HS-5 (cell line): ENCODE data around the gene SQOR.

Source experiments
- DNase-seq: peaks from one replicate; pipeline ENCODE4 v3.0.0-alpha.2; 2012; ENCODE audit warnings: low read depth

The SQOR gene

DNA sequence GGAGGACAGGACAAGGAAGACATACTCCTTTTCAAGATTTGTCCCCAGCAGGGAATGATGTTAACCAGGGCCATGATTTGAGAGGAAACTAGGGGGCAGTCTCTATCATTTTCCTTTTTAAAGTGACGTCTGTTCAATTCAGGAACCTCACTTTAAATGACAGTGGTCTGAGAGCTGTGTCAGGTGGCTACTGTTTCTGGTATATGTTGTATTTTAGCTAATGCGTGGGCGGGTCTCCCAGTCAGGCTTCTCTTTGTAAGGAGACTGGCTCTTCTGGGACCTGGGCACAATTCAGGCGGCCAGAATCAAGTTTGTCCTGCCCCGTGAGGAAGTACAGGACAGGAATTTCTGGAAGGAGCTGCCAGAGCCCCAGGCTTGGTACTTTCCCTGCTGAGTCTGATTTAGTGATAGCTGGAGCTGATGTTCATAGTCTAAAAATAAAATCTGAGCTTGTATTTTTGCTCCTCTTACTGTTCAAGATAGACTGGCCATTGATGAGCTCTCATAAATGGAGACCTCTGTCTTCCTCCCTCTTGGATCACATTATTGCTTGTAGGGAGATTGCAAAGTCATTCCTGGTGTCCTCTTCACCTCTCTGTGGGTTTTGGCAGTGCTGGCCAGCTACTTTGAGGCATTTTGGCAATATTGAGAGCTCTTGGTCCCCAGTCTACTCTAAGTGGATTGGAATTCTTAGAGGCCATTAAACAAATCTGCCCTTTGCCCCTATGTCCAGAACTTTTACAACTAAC, 25.6 kb downstream of the SQOR start:
- DNase-seq, result no peak

DNA sequence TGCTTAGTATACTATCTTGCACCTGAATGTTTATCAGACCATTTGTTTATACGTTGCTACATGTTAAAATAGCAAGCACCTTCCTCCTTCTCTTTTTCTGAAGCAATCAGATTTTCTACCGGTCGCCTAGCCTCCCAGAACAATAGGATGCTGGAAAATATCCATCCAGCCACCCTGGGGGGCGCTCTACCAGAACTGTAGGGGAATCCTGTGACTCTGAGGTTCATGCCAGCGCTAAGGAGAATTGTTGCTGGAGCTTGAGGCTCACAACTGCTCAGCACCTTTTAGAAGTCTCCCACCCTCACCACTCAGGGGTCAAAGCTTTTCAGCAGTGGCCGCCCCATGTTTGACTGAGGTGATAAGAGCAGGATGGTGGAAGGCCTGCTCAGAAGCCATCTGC, 27.5 kb downstream of the SQOR start:
- DNase-seq, result no peak

- DNase-seq, result no peak
Observed at GRCh38 chr15:45664451-45664850, 29.6 kb downstream of the SQOR start.

DNA sequence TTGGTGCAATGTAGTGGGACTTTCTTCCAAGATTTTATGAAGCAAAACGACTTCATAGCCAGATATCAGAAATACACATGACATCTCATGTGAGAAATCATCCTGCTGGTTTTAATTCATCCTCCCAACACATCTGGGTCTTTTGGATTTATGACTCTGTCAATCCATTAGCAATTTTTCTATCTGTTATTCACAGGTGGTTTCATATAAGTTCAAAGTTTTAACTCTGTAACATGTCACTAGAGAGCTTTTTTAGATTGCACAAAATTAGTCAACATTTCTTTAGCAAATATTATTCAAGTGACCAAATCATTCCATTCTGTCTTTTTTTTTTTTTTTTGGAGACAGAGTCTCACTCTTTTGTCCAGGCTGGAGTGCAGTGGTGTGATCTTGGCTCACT, 30.4 kb downstream of the SQOR start:
- no peak for DNase-seq

DNA sequence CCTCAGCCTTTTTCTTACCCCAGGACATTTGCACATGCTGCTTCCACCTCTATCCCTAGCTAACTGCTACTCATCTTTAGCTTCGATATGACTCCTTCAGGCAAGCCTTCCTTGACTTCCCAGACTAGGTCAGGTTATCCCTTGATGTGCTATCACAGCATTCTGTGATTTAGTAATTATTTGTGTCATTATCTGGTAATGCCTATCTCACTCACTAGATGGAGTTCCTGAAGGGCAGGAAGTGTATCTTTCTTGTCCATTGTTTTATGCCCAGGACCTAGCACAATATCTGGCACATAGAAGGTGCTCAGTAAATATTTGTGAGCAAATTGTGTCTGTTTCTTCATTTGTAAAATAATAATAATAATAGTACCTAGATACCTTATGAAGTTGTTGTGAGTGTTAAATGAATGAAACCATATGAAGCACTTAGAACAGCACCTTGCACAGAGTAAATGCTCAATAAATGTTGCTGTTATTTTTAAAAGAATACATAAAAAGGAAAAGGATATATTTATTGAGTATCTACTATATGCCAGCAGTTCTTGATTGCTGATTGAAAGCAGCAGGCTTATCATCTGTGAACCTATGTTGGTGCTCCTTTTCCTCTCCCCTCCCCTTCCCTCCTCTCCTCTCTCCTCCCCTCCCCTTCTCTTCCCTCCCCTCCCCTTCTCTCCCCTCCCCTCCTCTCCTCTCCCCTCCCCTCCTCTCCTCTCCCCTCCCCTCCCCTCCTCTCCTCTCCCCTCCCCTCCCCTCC, 31.5 kb downstream of the SQOR start:
- no peak for DNase-seq

DNA sequence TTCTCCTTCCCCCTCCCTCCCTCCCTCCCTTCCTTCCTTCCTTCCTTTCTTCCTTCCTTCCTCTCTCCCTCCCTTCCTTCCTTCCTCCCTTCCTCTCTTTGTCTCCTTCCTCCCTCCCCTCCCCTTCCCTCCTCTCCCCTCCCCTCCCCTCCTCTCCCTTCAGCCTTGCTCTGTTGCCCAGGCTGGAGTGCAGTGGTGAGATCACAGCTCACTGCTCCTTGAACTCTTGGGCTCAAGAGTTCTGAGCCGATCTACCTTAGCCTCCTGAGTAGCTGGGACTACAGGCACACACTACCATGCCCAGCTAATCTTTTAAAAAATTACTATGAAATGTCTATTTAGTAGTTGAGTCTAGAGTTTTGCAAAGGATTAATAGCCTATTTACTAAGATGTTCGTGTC, 32.2 kb downstream of the SQOR start:
- no peak for DNase-seq

DNA sequence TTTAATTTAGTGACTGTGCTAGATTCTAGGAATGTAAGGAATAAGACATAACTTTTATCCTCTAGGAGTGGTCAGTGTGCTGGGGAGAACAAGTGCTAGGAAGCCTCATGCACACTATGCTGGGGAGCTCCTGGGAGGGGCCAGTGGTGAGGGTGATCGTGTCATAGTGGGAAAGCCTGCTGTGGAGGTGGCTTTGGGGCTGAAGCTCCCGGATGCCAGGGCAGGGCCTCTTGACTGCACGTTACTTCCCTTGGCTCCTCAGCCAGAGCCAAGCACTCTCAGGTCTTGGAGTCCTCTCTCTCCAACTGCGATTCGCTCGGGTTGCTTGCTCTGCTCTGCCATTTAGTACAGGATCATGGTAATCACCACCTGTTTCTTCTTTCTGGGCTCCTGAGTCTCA, 33.6 kb downstream of the SQOR start:
- DNase-seq, result no peak

- no peak for DNase-seq
Observed at GRCh38 chr15:45669422-45669821, 34.6 kb downstream of the SQOR start.

GRCh38 chr15:45670091-45670490, 35.3 kb downstream of the SQOR start:
- DNase-seq, result no peak

DNA sequence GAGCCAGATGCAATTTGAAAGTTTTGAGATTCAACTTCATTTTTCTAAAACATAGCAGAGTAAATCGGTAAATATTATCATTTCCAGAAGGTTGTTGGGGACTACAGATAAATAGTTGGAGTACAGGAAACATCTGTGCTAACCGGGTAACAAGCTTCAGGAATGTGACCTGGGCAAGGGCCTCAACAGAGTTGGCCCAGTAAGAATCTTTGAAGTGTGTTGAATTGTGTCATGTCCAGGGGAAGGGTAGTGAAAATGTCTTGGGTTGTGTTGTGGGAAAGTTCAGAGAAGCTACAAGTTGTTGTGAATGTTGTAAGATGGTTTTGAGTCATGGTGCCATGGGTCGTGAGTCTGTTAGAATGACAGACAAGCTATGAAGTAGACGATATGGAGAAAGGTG, 35.7 kb downstream of the SQOR start:
- DNase-seq, result no peak

DNA sequence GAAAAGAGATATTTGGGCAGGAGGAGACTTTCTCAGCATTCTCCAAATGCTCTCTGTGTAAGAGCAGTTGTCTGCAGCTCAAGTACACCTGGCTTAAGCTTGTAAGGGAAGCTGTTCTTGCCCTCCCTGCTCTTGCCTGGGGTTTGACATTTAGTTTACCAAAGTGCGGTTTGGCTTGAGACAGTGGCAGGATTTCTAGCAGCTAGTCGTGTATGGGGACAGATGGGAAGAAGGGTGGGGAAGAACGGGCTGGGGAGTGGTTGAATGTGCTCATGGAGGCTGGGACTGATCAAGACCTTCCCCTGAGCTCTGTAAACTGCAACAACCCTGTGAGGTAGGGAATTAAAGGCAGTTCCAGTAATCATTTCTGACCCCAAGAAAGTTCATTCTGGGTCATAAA, 39.8 kb downstream of the SQOR start:
- no peak for DNase-seq

DNA sequence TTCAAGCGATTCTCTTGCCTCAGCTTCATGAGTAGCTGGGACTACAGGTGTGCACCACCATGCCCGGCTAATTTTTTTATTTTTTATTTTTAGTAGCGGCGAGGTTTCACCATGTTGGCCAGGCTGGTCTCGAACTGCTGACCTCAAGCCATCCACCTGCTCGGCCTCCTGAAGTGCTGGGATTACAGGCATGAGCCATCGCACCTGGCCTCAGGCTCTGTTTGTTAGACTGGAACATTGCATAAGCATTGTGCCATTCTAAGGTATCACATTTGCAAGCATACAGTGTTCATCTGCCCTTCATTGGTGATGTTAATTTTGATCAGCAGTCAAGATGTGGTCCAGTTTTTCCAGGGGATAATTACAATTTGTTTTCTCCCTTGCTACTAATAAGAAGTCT, 43.0 kb downstream of the SQOR start:
- DNase-seq, result no peak

GRCh38 chr15:45678459-45679178, 43.8 kb downstream of the SQOR start:
- no peak for DNase-seq

DNA sequence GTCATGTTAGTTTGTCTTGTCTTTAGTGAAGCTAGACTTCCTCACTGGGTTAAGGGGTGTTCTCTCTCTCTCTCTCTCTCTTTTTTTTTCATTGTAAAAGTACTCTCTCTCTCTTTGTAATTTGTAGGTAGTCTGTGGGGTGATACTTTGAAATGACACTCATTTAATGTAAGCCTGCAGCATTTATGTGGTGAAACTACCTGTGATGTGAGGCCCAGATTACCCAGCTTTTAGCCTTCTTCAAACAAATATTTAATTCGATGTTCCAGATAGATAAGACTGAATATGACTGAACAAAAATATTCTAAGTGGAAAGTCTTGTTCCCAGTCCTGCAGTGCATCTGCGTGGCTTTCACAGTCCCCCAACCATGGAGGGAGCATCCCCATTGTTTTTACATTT, 49.7 kb downstream of the SQOR start:
- DNase-seq, result no peak

- no peak for DNase-seq
Observed at GRCh38 chr15:45689616-45690015, 54.8 kb downstream of the SQOR start.

DNA sequence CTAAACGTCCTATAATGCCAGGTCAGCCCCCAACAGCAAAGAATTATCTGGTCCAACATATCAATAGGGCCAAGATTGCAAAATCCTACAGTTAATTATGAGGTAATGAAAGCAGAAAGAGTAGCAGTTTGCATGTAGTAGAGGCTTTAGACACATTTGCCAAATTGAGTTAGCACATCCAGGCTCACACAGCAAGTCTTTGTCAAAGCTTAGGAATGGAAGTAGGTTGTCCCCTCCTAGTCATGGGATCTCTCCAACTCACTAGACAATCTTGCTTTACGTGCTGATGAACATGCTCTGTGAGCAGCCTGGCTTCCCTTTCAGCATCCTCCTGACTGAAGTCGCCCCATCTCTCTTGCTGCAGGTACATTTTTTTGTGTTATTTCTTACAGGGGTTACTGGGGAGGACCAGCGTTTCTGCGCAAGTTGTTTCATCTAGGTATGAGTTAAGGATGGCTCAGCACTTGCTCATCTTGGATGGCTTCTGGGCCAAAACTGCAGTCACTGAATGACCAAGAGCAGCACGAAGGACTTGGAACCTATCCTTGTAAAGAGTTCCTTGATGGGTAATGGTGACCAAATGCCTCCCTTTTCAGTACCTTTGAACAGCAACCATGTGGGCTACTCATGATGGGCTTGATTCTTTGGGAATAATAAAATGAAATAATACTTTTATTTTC, 55.9 kb downstream of the SQOR start:
- no peak for DNase-seq

- DNase-seq, result no peak
Observed at GRCh38 chr15:45701108-45701507, 66.3 kb downstream of the SQOR start.

DNA sequence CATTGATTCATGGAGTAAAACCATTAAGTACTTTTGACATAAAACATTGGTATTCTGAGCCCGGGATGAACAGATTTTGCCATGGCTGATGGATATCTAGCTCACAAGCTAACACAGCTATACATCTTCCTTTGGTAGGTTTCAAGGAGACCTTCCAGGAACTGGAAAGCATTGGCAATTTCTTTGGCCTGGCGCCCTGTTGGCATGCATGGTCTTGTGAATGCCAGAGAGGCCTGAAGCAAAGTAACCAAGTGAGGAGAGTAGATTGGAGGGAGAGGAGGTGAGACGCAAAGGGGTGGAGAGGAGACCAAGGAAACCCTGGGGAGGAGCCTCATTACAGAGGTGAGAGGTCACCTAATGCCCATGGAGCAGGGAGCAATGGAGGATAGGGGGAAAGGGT, 67.2 kb downstream of the SQOR start:
- no peak for DNase-seq

DNA sequence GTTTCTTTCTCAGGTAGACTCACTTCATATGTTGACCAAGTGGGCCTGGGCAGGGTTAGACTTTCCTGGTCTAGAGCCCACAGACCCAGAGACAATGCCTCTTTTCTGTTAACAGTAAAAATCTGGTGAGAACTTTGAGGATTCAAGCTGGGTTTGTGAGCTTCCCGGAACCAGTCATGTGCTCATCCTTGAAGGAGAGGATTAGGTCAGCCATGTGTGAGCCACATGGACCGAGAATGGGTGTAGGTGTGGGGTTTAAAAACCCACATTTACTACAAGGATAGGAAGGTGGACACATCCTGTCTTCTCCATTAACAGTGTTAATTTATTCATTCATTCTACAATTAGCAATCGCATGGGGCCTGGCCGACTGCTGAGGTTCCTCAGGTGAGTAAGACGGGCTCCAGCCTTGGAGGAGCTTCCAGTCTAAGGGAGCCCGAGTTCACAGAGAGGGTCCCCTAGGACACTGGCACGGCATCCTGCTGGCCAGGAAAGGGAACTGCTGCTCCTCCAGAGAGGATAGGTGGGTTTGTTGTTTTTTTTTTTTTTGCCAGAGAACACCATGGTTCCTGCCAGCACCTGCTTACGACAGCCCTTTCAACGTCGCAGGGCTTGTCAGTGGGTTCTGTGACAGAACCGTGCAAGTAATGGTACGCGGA, 69.0 kb downstream of the SQOR start:
- DNase-seq, result no peak

GRCh38 chr15:45704329-45705249, 69.8 kb downstream of the SQOR start:
- DNase-seq, result no peak
